Measurements from ENCODE around the gene CNKSR3.

CNKSR3 gene

GRCh38 chr6:154408891-154409500 is 101.5 kb downstream of the CNKSR3 start:
- no peak for DNase-seq
- ATAC-seq (ENCODE audit: insufficient read depth, low read depth), result no peak
- TF ChIP-seq EZH2 (IDR thresholded peaks at IDR 0.05; ENCODE audit: borderline replicate concordance, low read depth, low read length, severe bottlenecking) (no peak), CTCF (IDR thresholded peaks at IDR 0.05; ENCODE audit: borderline replicate concordance, extremely low read depth, low read length, poor library complexity, severe bottlenecking) (peak; percentile 36)
- Histone ChIP-seq H3K4me2 (ENCODE audit: insufficient read depth, low read length) (no peak overlapping the region), H3K27ac (ENCODE audit: low read length) (no peak overlapping the region), H3K79me2 (ENCODE audit: insufficient read depth, low read length) (no peaks in the 10 kb centered on the region), H3K27me3 (ENCODE audit: insufficient read depth, low read length, poor library complexity) (no peaks in the 10 kb centered on the region), H2AFZ (ENCODE audit: low read depth, low read length) (no peak overlapping the region), H3K4me1 (ENCODE audit: insufficient read depth, low read length) (no peaks in the 10 kb centered on the region), H4K20me1 (ENCODE audit: insufficient read depth, low read length) (no peaks in the 10 kb centered on the region), H3K9ac (ENCODE audit: low read depth, low read length) (no peak overlapping the region), H3K36me3 (ENCODE audit: insufficient read depth, low read length) (no peaks in the 10 kb centered on the region), H3K9me3 (ENCODE audit: insufficient read depth, low read length, severe bottlenecking) (no peaks in the 10 kb centered on the region), H3K4me3 (ENCODE audit: low read depth in 1 of 2, low read length in 2 of 2) (no peak overlapping the region)

GRCh38 chr6:154407440-154407839 is 103.0 kb downstream of the CNKSR3 start:
- ATAC-seq (ENCODE audit: insufficient read depth, low read depth), result no peak
- Histone ChIP-seq H3K9me3 (ENCODE audit: insufficient read depth, low read length, severe bottlenecking) (no peaks in the 10 kb centered on the region), H3K9ac (ENCODE audit: low read depth, low read length) (no peak overlapping the region), H2AFZ (ENCODE audit: low read depth, low read length) (no peak overlapping the region), H4K20me1 (ENCODE audit: insufficient read depth, low read length) (no peaks in the 10 kb centered on the region), H3K36me3 (ENCODE audit: insufficient read depth, low read length) (no peaks in the 10 kb centered on the region), H3K4me3 (ENCODE audit: low read depth in 1 of 2, low read length in 2 of 2) (no peak overlapping the region), H3K27me3 (ENCODE audit: insufficient read depth, low read length, poor library complexity) (no peaks in the 10 kb centered on the region), H3K4me1 (ENCODE audit: insufficient read depth, low read length) (no peaks in the 10 kb centered on the region), H3K79me2 (ENCODE audit: insufficient read depth, low read length) (no peaks in the 10 kb centered on the region), H3K27ac (ENCODE audit: low read length) (no peak overlapping the region), H3K4me2 (ENCODE audit: insufficient read depth, low read length) (no peak overlapping the region)
- no peak for TF ChIP-seq CTCF (IDR thresholded peaks at IDR 0.05; ENCODE audit: borderline replicate concordance, extremely low read depth, low read length, poor library complexity, severe bottlenecking)
- TF ChIP-seq EZH2 (IDR thresholded peaks at IDR 0.05; ENCODE audit: borderline replicate concordance, low read depth, low read length, severe bottlenecking), result no peak
- DNase-seq, result no peak

GRCh38 chr6:154406869-154407268 is 103.6 kb downstream of the CNKSR3 start:
- Histone ChIP-seq H3K79me2 (ENCODE audit: insufficient read depth, low read length) (no peaks in the 10 kb centered on the region), H3K36me3 (ENCODE audit: insufficient read depth, low read length) (no peaks in the 10 kb centered on the region), H3K4me1 (ENCODE audit: insufficient read depth, low read length) (no peaks in the 10 kb centered on the region), H3K4me2 (ENCODE audit: insufficient read depth, low read length) (no peak overlapping the region), H3K27ac (ENCODE audit: low read length) (no peak overlapping the region), H4K20me1 (ENCODE audit: insufficient read depth, low read length) (no peaks in the 10 kb centered on the region), H3K4me3 (ENCODE audit: low read depth in 1 of 2, low read length in 2 of 2) (no peak overlapping the region), H2AFZ (ENCODE audit: low read depth, low read length) (no peak overlapping the region), H3K27me3 (ENCODE audit: insufficient read depth, low read length, poor library complexity) (no peaks in the 10 kb centered on the region), H3K9ac (ENCODE audit: low read depth, low read length) (no peak overlapping the region), H3K9me3 (ENCODE audit: insufficient read depth, low read length, severe bottlenecking) (no peaks in the 10 kb centered on the region)
- DNase-seq (no peak), ATAC-seq (ENCODE audit: insufficient read depth, low read depth) (no peak)
- TF ChIP-seq CTCF (IDR thresholded peaks at IDR 0.05; ENCODE audit: borderline replicate concordance, extremely low read depth, low read length, poor library complexity, severe bottlenecking) (no peak), EZH2 (IDR thresholded peaks at IDR 0.05; ENCODE audit: borderline replicate concordance, low read depth, low read length, severe bottlenecking) (no peak)

Data from DND-41 (cell line).